Measurements from ENCODE around the gene LRP1B. TPM values are rescaled to one million over a fixed set of nuclear protein-coding genes. Genes with fewer than 3 reads are reported as not detected.

Gene LRP1B
- polyA plus RNA-seq, 1 donor from 2014 or later, result 12.7 TPM

DNA sequence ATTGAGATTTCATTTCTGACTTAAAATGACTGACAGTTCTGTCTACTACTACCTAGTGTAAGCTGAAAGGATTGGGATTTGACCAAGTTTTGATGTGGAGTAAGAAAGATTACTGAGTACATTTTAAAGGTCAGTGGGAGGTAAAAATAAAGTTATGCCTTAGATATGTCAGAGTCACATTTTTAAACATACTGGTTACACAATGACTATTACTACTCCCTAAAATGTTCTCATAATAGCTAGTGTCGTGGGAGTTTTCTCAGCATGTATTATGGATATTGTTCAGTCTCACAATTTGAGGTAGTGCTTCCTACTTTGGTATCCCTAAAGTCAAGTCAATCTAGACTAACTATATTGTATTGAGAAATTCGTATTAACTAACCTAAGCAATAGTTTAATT, 1092.5 kb downstream of the LRP1B start:
- H3F3A ChIP-seq (ENCODE audit: insufficient read depth, low read length, poor library complexity, severe bottlenecking), result no peaks in the 10 kb centered on the region
- H3K27me3 ChIP-seq (ENCODE audit: insufficient read depth, low read depth, low read length), result no peaks in the 10 kb centered on the region
- H3K4me2 ChIP-seq (ENCODE audit: low read length), result no peak overlapping the region
- no peaks in the 10 kb centered on the region for H3K79me2 ChIP-seq (replicated peaks; ENCODE audit: insufficient read depth, low read length)
- no peaks in the 10 kb centered on the region for H3K36me3 ChIP-seq (ENCODE audit: insufficient read depth, low read length)
- H2AFZ ChIP-seq (ENCODE audit: low read depth, low read length), result no peak overlapping the region
- no peaks in the 10 kb centered on the region for H4K20me1 ChIP-seq (ENCODE audit: insufficient read depth)
- no peak overlapping the region for H3K9ac ChIP-seq (ENCODE audit: low read length)
- no peaks in the 10 kb centered on the region for H3K9me3 ChIP-seq (ENCODE audit: low read length)
- TF ChIP-seq EZH2 (IDR thresholded peaks at IDR 0.05; ENCODE audit: borderline replicate concordance, insufficient read depth, low read length, poor library complexity, severe bottlenecking), result no peak
- TF ChIP-seq RAD21 (conservative IDR thresholded peaks at IDR 0.05), result no peak
- no peak for TF ChIP-seq REST (IDR thresholded peaks at IDR 0.05; ENCODE audit: borderline replicate concordance)
- TF ChIP-seq TAF1 (IDR thresholded peaks at IDR 0.05; ENCODE audit: low read depth), result no peak
- TF ChIP-seq MXI1 (conservative IDR thresholded peaks at IDR 0.05; ENCODE audit: poor library complexity, severe bottlenecking), result no peak
- TF ChIP-seq CTCF (IDR thresholded peaks at IDR 0.05; ENCODE audit: poor library complexity, severe bottlenecking), result no peak
- TF ChIP-seq POLR2AphosphoS5 (IDR thresholded peaks at IDR 0.05), result no peak
- TF ChIP-seq SMC3 (conservative IDR thresholded peaks at IDR 0.05; ENCODE audit: poor library complexity), result no peak
- TF ChIP-seq EP300 (conservative IDR thresholded peaks at IDR 0.05; ENCODE audit: poor library complexity, severe bottlenecking), result no peak
- H3K9me2 ChIP-seq (ENCODE audit: insufficient read depth, low read length), result no peaks in the 10 kb centered on the region
- H3K4me3 ChIP-seq (ENCODE audit: low read length), result no peak overlapping the region
- H3K27ac ChIP-seq (ENCODE audit: low read length), result no peak overlapping the region

DNA sequence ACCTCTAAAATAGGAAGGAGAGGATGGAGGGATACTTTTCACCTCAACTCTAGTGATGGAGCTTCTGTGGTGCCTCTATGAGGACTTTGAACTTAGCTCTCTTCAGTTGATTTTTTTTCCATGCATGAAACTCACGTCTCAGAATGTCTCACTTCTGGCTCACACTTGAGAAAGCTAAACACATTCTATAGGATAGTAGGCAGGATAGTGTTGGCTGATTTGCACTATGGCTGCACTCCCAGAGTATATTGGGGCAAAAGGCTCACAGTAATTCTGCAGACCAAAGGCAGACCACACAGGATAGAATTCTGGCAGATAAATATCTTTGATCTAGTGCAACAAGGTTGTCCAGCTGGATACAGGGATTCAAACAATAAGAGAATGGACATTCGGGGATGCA, 1093.5 kb downstream of the LRP1B start:
- Histone ChIP-seq H3K9me3 (ENCODE audit: low read length) (no peaks in the 10 kb centered on the region), H3K9ac (ENCODE audit: low read length) (no peak overlapping the region), H3K4me2 (ENCODE audit: low read length) (no peak overlapping the region), H2AFZ (ENCODE audit: low read depth, low read length) (no peak overlapping the region), H3K9me2 (ENCODE audit: insufficient read depth, low read length) (no peaks in the 10 kb centered on the region), H3K4me3 (ENCODE audit: low read length) (no peak overlapping the region), H3K27me3 (ENCODE audit: insufficient read depth, low read depth, low read length) (no peaks in the 10 kb centered on the region), H3K36me3 (ENCODE audit: insufficient read depth, low read length) (no peaks in the 10 kb centered on the region), H4K20me1 (ENCODE audit: insufficient read depth) (no peaks in the 10 kb centered on the region), H3K27ac (ENCODE audit: low read length) (no peak overlapping the region), H3F3A (ENCODE audit: insufficient read depth, low read length, poor library complexity, severe bottlenecking) (no peaks in the 10 kb centered on the region), H3K79me2 (replicated peaks; ENCODE audit: insufficient read depth, low read length) (no peaks in the 10 kb centered on the region)
- no peak for TF ChIP-seq MXI1 (conservative IDR thresholded peaks at IDR 0.05; ENCODE audit: poor library complexity, severe bottlenecking)
- TF ChIP-seq EP300 (conservative IDR thresholded peaks at IDR 0.05; ENCODE audit: poor library complexity, severe bottlenecking), result no peak
- no peak for TF ChIP-seq REST (IDR thresholded peaks at IDR 0.05; ENCODE audit: borderline replicate concordance)
- TF ChIP-seq CTCF (IDR thresholded peaks at IDR 0.05; ENCODE audit: poor library complexity, severe bottlenecking), result no peak
- no peak for TF ChIP-seq EZH2 (IDR thresholded peaks at IDR 0.05; ENCODE audit: borderline replicate concordance, insufficient read depth, low read length, poor library complexity, severe bottlenecking)
- no peak for TF ChIP-seq TAF1 (IDR thresholded peaks at IDR 0.05; ENCODE audit: low read depth)
- TF ChIP-seq SMC3 (conservative IDR thresholded peaks at IDR 0.05; ENCODE audit: poor library complexity), result no peak
- no peak for TF ChIP-seq POLR2AphosphoS5 (IDR thresholded peaks at IDR 0.05)

Measured in neural cell (in vitro differentiated cells).